ENCODE measurements around the gene SOX12.
"Not testable (repeated sequence)": the region's sequence is repeated elsewhere in the genome, so short reads cannot be mapped to it uniquely, and the experiment has no call there.

The SOX12 gene

DNA sequence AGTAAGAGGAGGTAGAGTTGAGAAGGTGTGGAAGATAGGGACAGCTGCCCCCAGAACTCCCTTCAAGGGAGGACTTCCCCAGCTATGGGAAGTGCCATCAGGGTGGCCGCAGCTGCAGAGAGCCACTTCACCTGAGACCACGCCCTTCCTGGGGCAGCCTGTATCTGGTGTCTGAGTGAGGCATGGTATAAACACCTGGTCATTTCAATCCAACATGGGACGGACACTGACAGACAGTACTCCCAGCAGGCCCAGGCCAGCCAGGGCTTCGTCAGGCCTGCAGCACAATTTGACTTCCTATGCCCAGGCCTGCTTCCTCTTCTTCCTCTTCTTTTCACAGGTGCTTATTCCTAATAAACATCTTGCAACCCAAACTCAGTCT is 4.5 kb downstream of the SOX12 start:
- no peak for DNase-seq

DNA sequence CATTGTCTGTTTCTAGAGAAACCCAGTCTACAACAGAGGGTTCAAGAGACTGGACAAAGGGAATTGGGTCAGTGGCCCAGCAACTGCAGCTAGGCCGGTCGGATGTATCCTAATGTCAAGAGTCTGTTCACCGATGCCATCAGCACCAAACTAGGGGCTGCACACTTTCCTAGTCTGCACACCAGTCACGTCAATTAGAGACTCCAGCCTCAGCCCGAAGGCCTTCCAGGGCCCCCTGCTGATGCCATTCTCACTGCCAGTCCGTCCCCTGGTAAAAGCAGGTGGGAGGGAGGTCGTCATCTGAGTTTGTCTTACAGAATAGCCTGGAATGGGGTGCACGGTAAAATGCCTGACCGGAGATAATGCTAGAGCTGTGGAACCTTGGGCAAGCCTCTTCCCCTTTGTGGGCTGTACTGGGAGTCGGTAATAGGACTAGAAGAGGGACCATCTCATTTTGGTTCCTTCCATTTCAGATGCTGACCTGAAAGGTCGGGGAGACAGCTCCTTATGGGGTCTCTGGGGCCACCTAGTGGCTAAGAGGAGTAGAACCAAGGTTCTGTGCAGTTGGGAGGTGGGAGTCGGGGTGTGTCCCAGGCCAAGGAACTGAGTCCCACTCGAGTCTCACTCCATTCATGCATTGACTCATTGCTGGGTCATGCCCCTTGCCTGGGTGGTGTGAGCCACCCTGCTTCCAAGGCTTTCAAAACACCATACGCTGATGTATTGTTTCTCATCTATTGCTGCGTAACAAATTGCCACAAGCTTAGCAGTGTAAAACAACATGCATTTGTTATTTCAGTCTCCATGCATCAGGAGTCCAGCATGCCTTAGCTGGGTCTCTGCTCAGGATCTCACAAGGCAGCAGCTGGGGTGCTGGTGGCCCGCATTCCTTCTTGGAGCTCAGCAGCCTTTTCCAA is 5.1 kb downstream of the SOX12 start:
- DNase-seq, result peak; percentile 74

DNA sequence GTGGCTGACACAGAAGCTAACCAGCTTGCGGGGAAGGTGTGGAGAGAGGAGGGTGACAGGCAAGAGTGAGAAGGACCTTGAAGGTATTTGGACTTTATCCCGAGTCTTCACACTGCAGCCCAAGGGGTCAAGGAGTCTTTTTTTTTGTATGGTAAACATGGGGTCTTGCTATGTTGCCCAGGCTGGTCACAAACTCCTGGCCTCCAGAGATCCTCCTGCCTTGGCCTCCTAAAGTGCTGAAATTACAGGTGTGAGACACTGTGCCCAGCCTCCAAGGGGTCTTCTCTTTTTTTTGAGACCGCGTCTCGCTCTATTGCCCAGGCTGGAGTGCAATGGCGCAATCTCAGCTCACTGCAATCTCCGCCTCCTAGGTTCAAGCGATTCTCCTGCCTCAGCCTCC is 9.2 kb downstream of the SOX12 start:
- no peak for DNase-seq

DNA sequence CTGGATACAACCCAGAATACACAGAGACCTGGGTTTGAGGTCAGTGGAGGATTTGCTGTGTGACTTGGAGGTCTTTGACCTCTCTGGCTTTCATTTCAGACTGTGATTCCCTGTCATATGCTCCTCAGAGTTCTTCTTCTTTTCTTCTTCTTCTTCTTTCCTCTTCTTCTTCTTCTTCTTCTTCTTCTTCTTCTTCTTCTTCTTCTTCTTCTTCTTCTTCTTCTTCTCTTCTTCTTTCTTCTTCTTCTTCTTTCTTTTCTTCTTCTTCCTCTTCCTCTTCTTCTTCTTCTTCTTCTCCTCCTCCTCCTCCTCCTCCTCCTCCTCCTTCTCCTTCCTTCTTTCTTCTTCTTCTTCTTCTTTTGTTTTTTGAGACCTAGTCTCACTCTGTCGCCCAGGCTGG is 10.7 kb downstream of the SOX12 start:
- not testable (repeated sequence) for DNase-seq

DNA sequence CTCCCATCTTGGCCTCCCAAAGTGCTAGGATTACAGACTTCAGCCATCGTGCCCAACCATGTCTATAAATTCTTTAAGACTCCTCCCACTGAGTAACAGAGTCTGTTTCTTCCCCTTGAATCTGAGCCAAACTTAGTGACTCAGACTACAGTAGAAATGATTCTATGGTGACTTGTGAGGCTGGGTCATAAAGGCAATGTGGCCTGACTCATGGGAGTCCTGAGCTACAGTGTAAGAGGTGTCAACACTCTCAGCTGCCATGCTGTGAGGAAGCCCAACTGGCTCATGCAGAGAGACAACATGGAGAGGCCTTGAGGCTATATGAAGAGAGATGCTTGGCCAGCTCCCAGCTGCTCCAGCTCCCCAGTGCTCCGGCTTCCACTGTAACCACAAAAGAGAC is 16.3 kb downstream of the SOX12 start:
- DNase-seq, result peak; percentile 94

DNA sequence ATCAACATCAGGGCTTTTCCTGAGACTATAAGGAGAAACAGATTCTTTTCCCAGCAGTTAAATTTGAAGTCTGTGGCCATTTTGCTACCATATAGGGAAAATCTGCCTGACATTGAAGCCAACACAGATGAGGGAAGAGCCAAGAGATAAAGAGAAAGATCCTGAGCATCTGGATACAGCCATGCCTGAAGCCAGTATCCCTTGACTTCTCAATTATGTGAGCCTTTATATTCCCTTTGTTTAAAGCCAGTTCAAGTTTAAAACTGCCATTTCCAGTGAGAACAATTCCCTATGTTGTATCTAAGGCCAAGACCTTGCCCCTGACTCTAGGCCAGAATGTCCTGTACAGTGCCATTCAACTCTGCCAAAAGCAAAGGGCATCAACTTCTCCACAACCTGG is 17.8 kb downstream of the SOX12 start:
- no peak for DNase-seq

DNA sequence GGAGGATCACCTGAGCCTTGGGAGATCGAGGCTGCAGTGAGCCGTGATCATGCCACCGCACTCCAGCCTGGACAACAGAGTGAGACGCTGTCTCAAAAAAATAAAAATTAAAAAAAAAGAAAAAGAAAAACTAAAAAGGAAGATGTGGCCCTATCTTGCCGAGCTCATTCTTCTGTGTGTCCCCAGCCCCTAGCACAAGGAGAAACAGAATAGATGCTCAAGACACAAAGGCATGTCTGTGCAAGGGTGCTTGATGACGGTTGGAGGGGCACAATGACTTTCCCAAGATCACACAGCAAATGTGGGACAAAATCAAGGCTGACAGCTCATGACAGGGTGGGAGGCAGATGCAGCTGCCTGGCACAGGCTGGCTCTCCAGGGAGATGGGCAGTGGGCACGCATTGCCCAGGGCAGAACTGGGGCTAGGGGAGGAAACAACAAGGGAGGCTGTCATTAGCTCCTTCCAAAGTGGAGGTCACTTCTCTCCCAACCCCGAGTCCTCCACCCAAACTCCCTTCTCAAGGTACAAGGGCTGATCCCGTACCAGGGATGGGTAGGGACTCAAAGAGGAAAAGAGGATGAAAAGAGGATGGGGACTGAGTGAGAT is 20.8 kb downstream of the SOX12 start:
- no peak for DNase-seq

DNA sequence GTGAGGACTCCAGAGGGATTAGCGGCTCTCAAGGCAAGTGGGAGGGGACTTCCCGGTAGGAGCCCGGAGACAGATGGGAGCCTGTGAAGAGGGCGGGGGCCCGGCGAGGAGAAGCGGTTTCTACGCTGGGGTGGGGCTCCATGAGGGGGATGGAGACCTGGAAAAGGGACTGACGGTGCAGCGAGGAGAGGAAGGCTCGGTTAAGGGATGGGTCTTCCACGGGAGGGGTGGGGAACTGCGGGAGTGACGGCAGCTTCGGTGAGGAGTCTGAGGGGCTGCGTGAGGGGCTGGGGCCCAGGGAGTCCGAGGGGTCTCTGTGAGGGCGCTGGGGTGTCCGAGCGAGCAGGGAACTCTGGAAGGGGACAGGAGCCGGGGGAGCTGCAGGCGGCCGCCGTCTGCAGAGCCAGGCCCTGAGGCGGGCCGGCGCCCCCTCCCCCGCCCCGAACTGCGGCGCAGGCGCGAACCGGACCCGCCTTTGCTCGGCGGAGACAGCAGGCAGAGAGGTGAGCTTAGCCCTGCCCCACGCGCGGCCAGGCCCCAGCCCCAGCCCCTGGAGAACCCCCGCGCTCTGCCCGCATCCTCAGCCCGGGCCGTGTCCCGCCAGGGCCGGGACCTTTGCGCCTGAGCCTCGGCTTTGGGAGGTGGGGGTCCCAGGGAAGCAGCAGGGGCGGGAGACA is 21.4 kb downstream of the SOX12 start, which contains the start of gene NRSN2:
NRSN2 (plus strand) TSS at position 472 of the 677 bp plus-strand sequence. CDS start 2,533 bp downstream, outside the sequence.
- DNase-seq, result peak; percentile 76

DNA sequence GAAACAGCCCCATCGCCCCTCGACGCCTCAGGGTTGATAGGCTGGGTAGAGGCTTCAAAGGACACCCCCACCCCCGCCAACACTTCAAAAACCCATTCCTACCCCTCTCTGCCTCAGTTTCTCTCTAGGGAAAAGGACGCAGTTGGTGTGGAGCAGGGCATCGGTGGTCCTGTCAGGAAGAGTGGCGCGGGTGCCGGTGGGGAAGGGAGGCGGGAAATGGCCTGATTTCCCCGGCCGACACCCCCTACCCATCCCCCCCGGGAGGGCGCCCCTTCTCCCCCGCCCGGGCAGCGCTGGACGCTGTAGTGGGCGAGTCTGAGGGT is 21.9 kb downstream of the SOX12 start:
- DNase-seq, result no peak

DNA sequence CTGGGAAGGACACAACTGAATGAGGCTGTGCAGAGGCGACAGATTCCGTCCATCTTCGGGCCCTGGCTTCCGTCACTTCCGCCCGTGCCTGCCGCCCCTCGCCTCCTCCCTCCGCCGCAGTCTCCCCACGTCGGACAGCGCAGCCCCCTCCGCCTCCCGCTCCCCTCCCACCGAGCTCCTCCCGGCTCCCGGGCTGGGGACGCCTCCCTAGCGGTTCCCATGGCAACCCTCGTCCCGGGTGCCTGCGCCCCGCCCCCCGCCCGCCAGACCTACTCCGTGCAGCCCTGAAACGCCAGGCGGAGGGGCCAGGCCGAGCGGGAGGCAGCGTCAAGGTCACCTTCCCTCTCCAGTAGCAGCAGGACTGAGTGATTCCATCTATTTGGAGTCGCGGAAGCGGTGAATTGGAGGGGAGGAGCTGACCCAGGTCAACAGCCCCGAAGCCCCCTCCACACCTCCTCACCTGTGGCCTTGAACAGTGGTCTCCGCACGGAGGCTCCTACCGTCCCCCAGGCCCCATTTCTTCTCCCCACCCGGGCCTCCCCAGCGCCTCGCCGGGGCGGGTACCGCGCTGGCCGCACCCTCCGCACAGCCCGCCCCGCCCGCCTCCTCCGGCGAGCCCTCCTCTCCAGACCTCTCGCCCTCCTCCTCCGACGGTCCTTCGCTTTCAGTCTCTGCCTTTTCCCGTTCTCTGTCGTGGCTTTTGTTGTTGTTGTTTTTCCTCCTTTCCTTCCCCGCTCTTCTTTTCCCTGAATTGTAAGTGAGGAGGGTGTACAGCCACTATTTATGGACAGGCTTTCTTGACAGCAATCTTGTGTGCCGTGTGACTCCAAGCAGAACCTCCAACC is 22.5 kb downstream of the SOX12 start:
- DNase-seq, result peak; percentile 97

DNA sequence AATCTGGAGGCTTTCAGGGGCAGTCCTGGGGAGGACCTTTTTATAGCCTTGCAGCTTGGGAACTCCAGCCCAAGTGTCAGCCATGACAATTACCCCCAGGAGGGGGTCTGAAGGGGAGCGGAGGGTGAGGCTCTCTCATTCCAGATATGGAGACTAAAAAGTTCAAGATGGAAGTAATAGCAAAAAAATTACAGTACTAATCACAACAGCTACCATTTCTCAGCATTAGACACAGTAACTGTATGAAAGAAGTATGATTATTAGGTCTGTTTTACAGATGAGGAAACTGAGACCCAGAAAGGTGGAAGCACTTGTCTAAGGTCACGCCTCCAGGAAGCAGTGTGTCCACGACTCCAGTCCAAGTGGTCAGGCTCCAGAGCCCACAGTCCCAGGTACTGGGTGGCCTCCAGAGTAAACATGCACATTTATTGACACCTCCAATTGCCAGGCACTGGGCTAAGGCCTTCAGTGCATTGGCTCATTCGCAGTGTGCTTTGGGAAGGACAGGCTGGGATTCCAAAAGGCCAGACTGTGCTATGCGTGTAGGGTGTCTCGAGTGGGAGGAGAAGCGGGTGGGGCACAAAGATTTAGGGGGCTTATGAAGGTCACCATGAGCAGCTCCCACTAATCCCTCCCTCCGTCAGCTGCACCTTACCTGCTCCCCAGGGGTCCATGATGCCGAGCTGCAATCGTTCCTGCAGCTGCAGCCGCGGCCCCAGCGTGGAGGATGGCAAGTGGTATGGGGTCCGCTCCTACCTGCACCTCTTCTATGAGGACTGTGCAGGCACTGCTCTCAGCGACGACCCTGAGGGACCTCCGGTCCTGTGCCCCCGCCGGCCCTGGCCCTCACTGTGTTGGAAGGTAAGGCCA is 23.9 kb downstream of the SOX12 start:
- no peak for DNase-seq

DNA sequence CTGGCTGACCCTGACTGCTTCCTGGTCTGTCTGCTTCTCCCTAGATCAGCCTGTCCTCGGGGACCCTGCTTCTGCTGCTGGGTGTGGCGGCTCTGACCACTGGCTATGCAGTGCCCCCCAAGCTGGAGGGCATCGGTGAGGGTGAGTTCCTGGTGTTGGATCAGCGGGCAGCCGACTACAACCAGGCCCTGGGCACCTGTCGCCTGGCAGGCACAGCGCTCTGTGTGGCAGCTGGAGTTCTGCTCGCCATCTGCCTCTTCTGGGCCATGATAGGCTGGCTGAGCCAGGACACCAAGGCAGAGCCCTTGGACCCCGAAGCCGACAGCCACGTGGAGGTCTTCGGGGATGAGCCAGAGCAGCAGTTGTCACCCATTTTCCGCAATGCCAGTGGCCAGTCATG is 27.8 kb downstream of the SOX12 start:
- DNase-seq, result no peak

DNA sequence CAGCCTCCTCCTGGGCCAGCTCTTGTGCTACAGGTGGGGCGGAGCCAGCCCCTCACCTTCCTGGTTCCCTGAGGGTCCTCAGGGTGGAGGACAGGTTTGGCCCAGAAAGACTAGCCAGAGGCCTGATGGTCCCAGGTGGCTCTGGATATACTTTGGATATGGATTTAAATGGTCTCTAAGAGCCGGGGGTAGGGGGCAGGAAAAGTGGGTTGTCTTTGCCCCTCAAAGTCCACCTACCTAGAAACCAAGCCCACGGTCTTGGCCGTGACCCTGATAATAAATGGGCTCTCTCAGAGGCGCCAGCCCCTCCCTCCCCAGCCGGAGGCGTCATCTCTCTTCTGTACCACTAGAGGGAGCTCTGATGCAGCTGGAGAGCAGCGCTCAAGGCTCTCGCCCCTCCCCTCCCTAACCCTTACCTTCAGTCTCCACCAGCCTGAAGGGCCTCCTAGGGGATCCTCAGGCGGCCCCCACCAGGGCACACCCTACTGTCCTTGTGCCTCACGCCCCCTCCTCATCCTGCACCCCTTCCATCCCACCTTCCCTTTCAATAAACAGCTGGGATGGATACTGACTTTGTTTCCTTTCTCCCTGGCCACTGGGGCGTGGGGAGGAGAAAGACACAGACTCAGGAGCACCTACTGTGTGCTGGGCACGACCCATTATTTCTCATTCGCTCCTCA is 29.1 kb downstream of the SOX12 start:
- DNase-seq, result peak; percentile 73

DNA sequence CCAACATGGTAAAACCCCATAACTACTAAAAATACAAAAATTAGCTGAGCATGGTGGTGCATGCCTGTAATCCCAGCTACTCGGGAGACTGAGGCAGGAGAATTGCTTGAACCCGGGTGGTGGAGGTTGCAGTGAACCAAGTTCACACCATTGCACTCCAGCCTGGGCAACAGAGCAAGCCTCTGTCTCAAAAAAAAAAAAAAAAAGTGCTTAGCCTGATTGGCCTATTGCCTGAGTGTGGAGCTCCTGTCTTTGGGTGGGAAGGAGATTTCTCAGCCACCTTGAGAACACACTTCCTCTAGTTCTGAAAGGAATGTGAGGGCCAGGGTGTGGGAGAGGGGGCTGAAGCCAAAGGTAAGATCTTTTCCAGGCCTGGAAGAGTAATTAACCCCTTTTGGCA is 30.8 kb downstream of the SOX12 start:
- not testable (repeated sequence) for DNase-seq

DNA sequence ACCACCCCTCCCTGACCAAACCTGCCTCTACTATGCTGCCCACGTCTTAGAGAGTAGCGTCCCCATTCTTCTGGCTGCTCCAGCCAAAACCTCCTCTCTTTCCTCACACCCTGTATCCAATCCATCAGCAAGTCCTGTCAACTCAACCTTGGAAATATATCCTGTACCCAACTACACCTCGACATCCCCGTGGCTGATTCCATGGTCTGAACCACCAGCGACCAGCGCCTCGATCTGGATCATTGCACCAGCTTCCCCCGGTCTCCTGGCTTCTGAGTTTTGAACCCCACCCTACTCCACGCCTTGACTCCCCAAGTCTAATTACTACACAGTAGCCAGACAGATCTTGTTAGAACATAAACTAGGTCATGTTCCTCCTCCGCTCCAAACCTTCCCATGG is 31.4 kb downstream of the SOX12 start:
- no peak for DNase-seq

DNA sequence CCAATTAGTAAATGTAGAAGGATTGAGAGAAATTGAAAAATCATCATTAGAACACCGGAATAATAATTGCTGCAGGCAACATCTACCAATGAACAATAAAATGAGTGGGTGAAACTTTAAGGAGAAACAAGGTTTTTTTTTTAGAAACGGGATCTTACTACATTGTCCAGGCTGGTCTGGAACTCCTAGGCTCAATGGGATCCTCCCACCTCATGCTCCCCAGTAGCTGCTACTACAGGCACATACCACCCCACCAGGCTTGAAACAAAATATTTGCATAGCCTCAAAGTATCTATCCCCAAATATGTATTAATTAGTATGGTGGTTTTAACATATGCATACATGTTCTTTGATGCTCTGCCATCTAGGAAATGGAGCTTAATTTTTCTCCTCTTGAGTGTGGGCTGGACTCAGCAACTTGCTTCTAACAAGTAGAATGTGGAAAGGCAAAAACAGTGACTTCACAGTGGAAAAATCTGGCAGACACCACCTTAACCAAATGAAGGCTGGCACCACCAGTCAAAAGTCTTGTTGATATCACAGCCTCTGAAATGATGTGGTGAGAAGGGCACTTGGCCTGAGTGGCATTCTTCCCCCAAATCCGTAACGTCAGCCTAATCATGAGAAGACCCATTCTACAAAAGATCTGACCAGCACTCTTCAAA is 33.7 kb downstream of the SOX12 start:
- DNase-seq, result no peak

DNA sequence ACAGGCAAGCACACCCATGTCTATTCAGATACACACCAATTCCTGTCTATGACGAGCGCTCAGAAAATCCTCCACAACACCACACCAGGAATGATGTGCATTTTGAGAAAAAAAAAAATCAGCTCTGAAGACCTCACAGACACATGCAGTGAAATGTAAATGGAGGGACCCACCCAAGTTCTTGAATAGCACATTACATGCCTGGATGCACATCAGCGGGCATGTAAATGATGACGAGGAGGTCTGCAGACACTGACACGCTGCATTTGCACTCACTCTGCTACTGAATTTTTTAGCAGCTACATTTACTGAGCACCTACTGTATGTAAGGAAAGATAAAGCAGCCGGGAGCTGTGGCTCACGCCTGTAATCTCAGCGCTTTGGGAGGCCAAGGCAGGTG is 36.2 kb downstream of the SOX12 start:
- no peak for DNase-seq

DNA sequence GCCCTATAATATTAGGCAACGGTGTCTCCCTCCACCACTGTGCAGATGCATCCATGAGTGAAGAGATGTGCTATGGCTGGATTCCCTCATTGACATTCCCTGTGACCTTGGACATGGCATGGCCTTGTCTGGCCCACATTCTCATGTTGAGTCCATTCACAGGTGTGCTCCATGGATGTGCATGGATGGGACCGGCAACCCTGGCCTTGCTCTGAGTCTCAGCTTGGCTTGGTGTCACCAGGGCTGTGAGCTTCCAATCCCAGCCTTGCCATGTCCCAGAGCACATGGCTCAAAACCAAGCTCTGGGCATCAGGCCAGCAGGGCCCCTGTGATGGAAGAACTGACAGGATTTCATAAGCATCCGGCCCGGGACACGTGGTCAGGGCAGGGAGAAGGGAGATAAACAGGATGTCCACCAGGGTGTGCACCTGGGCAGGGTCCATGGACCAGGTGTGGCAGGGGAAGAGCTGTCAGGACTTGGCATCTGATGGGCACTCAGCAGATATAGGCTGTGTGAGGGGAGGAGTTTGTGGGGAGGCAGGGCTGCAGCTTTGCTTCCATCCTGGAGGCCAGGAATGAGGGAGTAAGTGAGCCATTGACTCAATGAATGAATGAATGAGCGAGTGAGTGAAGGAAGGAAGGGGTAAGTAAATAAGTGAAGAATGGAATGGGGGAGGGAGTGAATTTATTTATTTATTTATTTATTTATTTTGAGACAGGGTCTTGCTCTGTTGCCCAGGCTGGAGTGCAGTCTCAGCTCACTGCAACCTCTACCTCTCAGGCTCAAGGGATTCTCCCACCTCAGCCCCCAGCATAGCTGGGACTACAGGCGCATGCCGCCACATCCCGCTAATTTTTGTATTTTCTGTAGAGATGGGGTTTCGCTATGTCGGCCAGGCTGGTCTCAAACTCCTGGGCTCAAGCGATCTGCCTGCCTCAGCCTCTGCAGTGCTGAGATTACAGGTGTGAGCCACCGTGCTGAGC is 37.2 kb downstream of the SOX12 start:
- DNase-seq, result peak; percentile 86

DNA sequence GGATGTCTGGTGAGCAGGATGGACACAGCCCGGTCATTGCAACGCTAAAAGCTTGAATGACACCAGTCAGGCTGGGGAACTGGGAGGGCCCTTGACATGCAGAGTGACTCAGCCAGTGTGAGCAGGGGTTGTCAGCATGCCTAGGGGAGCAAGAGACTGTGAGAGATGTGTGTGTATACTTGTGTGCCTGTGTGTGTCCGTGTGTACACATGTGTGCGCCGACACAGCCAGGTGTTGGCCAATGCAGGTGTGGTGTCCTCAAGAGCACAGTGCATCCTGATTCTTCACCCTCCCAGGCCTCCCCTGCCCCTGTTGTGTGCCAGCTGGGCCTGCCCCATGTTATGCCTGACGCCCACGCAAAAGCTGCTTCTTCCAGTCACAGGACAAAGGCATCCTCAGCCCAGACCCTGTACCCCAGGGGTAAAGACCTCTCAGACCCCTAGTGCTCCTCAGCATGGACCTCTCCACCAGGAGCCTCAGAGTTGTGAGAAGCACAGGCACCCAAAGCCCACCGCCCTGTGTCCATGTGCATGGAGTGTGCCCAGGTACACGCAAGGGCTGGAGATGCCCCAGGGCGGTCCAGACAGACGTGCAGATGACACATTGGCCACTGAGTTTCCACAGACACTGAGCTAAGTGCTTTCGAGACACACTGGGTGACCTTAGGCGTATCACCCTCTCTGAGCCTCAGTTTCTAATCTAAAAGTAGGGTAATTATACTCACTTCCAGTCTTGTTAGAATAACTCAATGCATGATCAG is 38.1 kb downstream of the SOX12 start:
- peak; percentile 41 for DNase-seq
